PC-3 (cell line): Measurements from ENCODE around the gene PACRG. TPM values are rescaled to one million over a fixed set of nuclear protein-coding genes. Genes with fewer than 3 reads are reported as not detected.

ENCODE experiments used
- ATAC-seq: fragments of 200-7000 bp; cut with Tn5 transposase; 2 replicates; pipeline ENCODE4 v1.9.1; 2020; ENCODE audit warnings: mild to moderate bottlenecking, moderate library complexity
- BruUV-seq: library from RNA; stranded (reverse); fragments of 400-500 nt; replicated peaks from 2 replicates; lab custom pipeline; 2021; lab: Mats Ljungman, UMichigan
- CTCF ChIA-PET: fragments of 300-600 bp; sonication (Branson Sonifier 250); formaldehyde crosslinking; loops from one replicate; lab custom pipeline; 2022; ENCODE audit warnings: antibody characterized with exemption; lab: Charles Lee
- POLR2A ChIA-PET: fragments of 300-600 bp; sonication (Branson Sonifier 250); formaldehyde crosslinking; loops from one replicate; lab custom pipeline; 2022; ENCODE audit warnings: antibody characterized with exemption; ENCODE audit not compliant: unreplicated experiment; lab: Charles Lee
- DNase-seq: peaks from one replicate; pipeline ENCODE4 v3.0.0-alpha.2; 2015
- H2AFZ ChIP-seq: fragments of 300-600 bp; sonication (generic); 2 replicates; pipeline ENCODE4 v1.6.0; 2016; ENCODE audit warnings: antibody characterized with exemption, low read length
- H3F3A ChIP-seq: fragments of 300-600 bp; sonication (generic); one replicate; pipeline ENCODE4 v1.6.0; 2017; ENCODE audit warnings: antibody characterized with exemption, low read length, control low read depth, mild to moderate bottlenecking; ENCODE audit not compliant: unreplicated experiment
- H3K27ac ChIP-seq: fragments of 300-600 bp; sonication (generic); 2 replicates; pipeline ENCODE4 v1.5.1; 2016; ENCODE audit warnings: mild to moderate bottlenecking, low read length
- H3K27me3 ChIP-seq: fragments of 300-600 bp; sonication (generic); 2 replicates; pipeline ENCODE4 v1.6.1; 2016; ENCODE audit warnings: low read length, mixed read lengths
- H3K36me3 ChIP-seq: fragments of 300-600 bp; sonication (generic); 2 replicates; pipeline ENCODE4 v1.6.1; 2016; ENCODE audit warnings: low read depth, mixed run types, low read length, mixed read lengths
- H3K4me1 ChIP-seq: fragments of 300-600 bp; sonication (generic); 2 replicates; pipeline ENCODE4 v1.5.1; 2016; ENCODE audit warnings: low read length; ENCODE audit not compliant: insufficient read depth
- H3K4me2 ChIP-seq: fragments of 300-600 bp; sonication (generic); 2 replicates; pipeline ENCODE4 v1.6.0; 2016; ENCODE audit warnings: low read length
- H3K4me3 ChIP-seq: fragments of 300-600 bp; sonication (generic); 2 replicates; pipeline ENCODE4 v1.5.1; 2016; ENCODE audit warnings: mild to moderate bottlenecking, low read length, mixed read lengths
- H3K79me2 ChIP-seq: fragments of 300-600 bp; sonication (generic); 2 replicates; pipeline ENCODE4 v1.6.1; 2017; ENCODE audit warnings: low read length, mixed read lengths
- H3K9ac ChIP-seq: fragments of 300-600 bp; sonication (generic); 2 replicates; pipeline ENCODE4 v1.6.0; 2016; ENCODE audit warnings: mild to moderate bottlenecking, low read length
- H3K9me2 ChIP-seq: fragments of 300-600 bp; sonication (generic); replicated peaks from 2 replicates; pipeline ENCODE4 v1.6.1; 2016; ENCODE audit warnings: mixed run types, low read length, mixed read lengths
- H3K9me3 ChIP-seq: fragments of 300-600 bp; sonication (generic); 2 replicates; pipeline ENCODE4 v1.6.1; 2016; ENCODE audit warnings: low read length, mixed read lengths
- H4K20me1 ChIP-seq: fragments of 300-600 bp; sonication (generic); 2 replicates; pipeline ENCODE4 v1.6.1; 2016; ENCODE audit warnings: low read length, mixed read lengths
- EZH2 ChIP-seq: fragments of 300-600 bp; sonication (generic); IDR thresholded peaks from one replicate; pipeline ENCODE4 v1.6.1; 2017; ENCODE audit warnings: antibody characterized with exemption, mild to moderate bottlenecking, low read length; ENCODE audit not compliant: unreplicated experiment
- EZH2phosphoT487 ChIP-seq: fragments of 300-600 bp; sonication (generic); IDR thresholded peaks from 2 replicates; pipeline ENCODE4 v1.6.1; 2018; ENCODE audit warnings: mild to moderate bottlenecking, antibody characterized with exemption, low read length, borderline replicate concordance
- intact Hi-C: fragments of 100-400 bp; cut with micrococcal nuclease; formaldehyde crosslinking; loops from 2 replicates; pipeline ENCODE4 v1.9.0; 2023
- total RNA-seq: library from RNA; depleted of rRNA; stranded (reverse); fragments of >200 nt; gene quantifications from 2 replicates; pipeline ENCODE4 v1.2.3, GENCODE V29; 2014
- TF ChIP-seq, protein P1 (sequence below): fragments of 300-600 bp; sonication (generic); conservative IDR thresholded peaks from 2 replicates; pipeline ENCODE4 v1.5.1; 2017; ENCODE audit warnings: antibody characterized with exemption, low read depth, mild to moderate bottlenecking, low read length

Gene PACRG
- total RNA-seq, 1 experiment from 2014 or later, result not detected

DNA sequence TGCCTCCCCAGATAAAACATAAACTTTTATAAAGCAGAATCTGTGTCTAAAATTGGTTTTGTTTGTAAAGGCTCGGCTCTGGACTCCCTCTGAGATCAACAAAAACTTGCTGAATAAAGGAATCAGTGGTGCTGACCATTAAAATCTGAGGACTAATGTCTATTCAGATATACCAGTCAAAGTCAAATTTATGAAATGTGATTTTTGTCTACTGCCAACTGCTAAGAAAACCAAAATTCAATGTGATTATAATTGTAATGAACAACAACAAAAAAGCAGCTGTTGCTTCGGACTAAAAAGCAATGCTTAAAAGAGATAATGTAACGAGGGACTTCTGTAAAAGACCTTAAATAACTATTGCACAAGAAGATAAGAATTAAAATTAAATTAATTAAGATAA lies 26.8 kb upstream of the PACRG start:
- ATAC-seq (no peak), DNase-seq (no peak)
- BruUV-seq, result no TSS peak
- CTCF ChIA-PET, result no interaction called here
- Histone ChIP-seq H3K4me1 (no peaks in the 10 kb centered on the region), H3K4me2 (no peak overlapping the region), H3K79me2 (no peaks in the 10 kb centered on the region), H3K9ac (no peak overlapping the region), H3K36me3 (no peaks in the 10 kb centered on the region), H3K27me3 (peaks cover 5% of the 10 kb centered on the region; the same call in 1 of the 2 replicates), H2AFZ (no peak overlapping the region), H3K4me3 (no peak overlapping the region), H3K27ac (no peak overlapping the region), H4K20me1 (no peaks in the 10 kb centered on the region), H3K9me3 (no peaks in the 10 kb centered on the region), H3K9me2 (no peaks in the 10 kb centered on the region), H3F3A (no peaks in the 10 kb centered on the region)
- POLR2A ChIA-PET, result no interaction called here
- intact Hi-C loops, result no loop called here
- TF ChIP-seq, protein P1, sequence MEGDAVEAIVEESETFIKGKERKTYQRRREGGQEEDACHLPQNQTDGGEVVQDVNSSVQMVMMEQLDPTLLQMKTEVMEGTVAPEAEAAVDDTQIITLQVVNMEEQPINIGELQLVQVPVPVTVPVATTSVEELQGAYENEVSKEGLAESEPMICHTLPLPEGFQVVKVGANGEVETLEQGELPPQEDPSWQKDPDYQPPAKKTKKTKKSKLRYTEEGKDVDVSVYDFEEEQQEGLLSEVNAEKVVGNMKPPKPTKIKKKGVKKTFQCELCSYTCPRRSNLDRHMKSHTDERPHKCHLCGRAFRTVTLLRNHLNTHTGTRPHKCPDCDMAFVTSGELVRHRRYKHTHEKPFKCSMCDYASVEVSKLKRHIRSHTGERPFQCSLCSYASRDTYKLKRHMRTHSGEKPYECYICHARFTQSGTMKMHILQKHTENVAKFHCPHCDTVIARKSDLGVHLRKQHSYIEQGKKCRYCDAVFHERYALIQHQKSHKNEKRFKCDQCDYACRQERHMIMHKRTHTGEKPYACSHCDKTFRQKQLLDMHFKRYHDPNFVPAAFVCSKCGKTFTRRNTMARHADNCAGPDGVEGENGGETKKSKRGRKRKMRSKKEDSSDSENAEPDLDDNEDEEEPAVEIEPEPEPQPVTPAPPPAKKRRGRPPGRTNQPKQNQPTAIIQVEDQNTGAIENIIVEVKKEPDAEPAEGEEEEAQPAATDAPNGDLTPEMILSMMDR, result no peak
- TF ChIP-seq EZH2phosphoT487 (no peak), EZH2 (no peak)

DNA sequence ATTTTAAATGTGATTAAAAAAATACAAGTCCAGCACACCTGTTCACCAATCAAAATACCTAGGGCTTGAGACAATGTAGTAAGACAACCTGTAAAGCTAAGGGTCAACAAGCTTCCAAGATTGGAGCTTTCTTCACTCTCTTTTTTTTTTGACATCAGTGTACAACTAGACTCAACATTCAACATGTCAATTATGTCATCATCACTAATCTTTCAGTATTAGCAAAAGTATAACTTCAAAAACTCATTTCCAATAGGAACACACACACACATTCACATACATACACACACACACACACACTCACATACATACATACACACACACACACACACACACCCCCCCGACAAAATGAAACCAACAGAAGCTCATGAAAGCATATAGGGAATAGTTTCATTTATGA lies 26.2 kb upstream of the PACRG start:
- Histone ChIP-seq H3K9me3 (no peaks in the 10 kb centered on the region), H3K36me3 (no peaks in the 10 kb centered on the region), H3K9ac (no peak overlapping the region), H2AFZ (no peak overlapping the region), H3K9me2 (no peaks in the 10 kb centered on the region), H3K27me3 (peaks cover 5% of the 10 kb centered on the region; the same call in 1 of the 2 replicates), H3F3A (no peaks in the 10 kb centered on the region), H3K27ac (no peak overlapping the region), H3K4me2 (no peak overlapping the region), H3K4me1 (no peaks in the 10 kb centered on the region), H4K20me1 (no peaks in the 10 kb centered on the region), H3K4me3 (no peak overlapping the region), H3K79me2 (no peaks in the 10 kb centered on the region)
- no TSS peak for BruUV-seq
- CTCF ChIA-PET, result no interaction called here
- intact Hi-C loops, result no loop called here
- TF ChIP-seq EZH2phosphoT487 (no peak), EZH2 (no peak)
- TF ChIP-seq, protein P1, result no peak
- ATAC-seq (no peak), DNase-seq (no peak)
- POLR2A ChIA-PET, result no interaction called here

- no TSS peak for BruUV-seq
- intact Hi-C loops, result no loop called here
- Histone ChIP-seq H3K4me2 (no peak overlapping the region), H4K20me1 (no peaks in the 10 kb centered on the region), H3K79me2 (no peaks in the 10 kb centered on the region), H3K4me1 (no peaks in the 10 kb centered on the region), H3K27ac (no peak overlapping the region), H3K36me3 (no peaks in the 10 kb centered on the region), H2AFZ (no peak overlapping the region), H3K4me3 (no peak overlapping the region), H3K9me3 (no peaks in the 10 kb centered on the region), H3K9me2 (no peaks in the 10 kb centered on the region), H3F3A (no peaks in the 10 kb centered on the region), H3K27me3 (peaks cover 5% of the 10 kb centered on the region; the same call in 1 of the 2 replicates), H3K9ac (no peak overlapping the region)
- ChIA-PET POLR2A (no interaction called here), CTCF (no interaction called here)
- ATAC-seq, result no peak
- DNase-seq, result no peak
- TF ChIP-seq EZH2 (no peak), EZH2phosphoT487 (no peak)
- TF ChIP-seq, protein P1, result no peak
Observed at GRCh38 chr6:162702446-162702845, 25.3 kb upstream of the PACRG start.
